KMS-11 (cell line): ENCODE measurements around the gene ME2.

Experiments used
- H2AFZ ChIP-seq: fragments of 200-600 bp; sonication (generic); 2 replicates; pipeline ENCODE4 v1.6.1; 2016; ENCODE audit warnings: antibody characterized with exemption, mixed run types, low read depth
- H3K27ac ChIP-seq: fragments of 200-600 bp; sonication (generic); 2 replicates; pipeline ENCODE4 v1.6.1; 2016; ENCODE audit warnings: mild to moderate bottlenecking, mixed run types
- H3K27me3 ChIP-seq: fragments of 200-600 bp; sonication (generic); 2 replicates; pipeline ENCODE4 v1.6.1; 2017; ENCODE audit warnings: mild to moderate bottlenecking, low read depth, mixed run types, moderate library complexity; ENCODE audit not compliant: insufficient read depth
- H3K36me3 ChIP-seq: fragments of 200-600 bp; sonication (generic); 2 replicates; pipeline ENCODE4 v1.6.1; 2017; ENCODE audit warnings: mild to moderate bottlenecking, mixed run types; ENCODE audit not compliant: insufficient read depth
- H3K4me1 ChIP-seq: fragments of 200-600 bp; sonication (generic); 2 replicates; pipeline ENCODE4 v1.6.1; 2016; ENCODE audit warnings: mild to moderate bottlenecking, low read depth, mixed run types; ENCODE audit not compliant: poor library complexity, severe bottlenecking
- H3K4me2 ChIP-seq: fragments of 200-600 bp; sonication (generic); 2 replicates; pipeline ENCODE4 v1.7.0; 2016; ENCODE audit warnings: mild to moderate bottlenecking, mixed run types
- H3K4me3 ChIP-seq: fragments of 200-600 bp; sonication (generic); IDR thresholded peaks from 2 replicates; pipeline ENCODE4 v1.6.1; 2017; ENCODE audit warnings: low read depth, low read length, mixed read lengths; ENCODE audit not compliant: insufficient read depth
- H3K79me2 ChIP-seq: fragments of 200-600 bp; sonication (generic); 2 replicates; pipeline ENCODE4 v1.6.1; 2016; ENCODE audit warnings: low read depth, mixed run types; ENCODE audit not compliant: insufficient read depth
- H3K9ac ChIP-seq: fragments of 200-600 bp; sonication (generic); 2 replicates; pipeline ENCODE4 v1.6.1; 2016; ENCODE audit warnings: mild to moderate bottlenecking, mixed run types
- H4K20me1 ChIP-seq: fragments of 200-600 bp; sonication (generic); 2 replicates; pipeline ENCODE4 v1.6.1; 2016; ENCODE audit warnings: mild to moderate bottlenecking, mixed run types; ENCODE audit not compliant: insufficient read depth
- TF ChIP-seq, protein P1 (sequence below): fragments of 200-600 bp; sonication (generic); conservative IDR thresholded peaks from 2 replicates; pipeline ENCODE4 v1.6.1; 2017; ENCODE audit warnings: low read depth, mild to moderate bottlenecking, antibody characterized with exemption, low read length, moderate library complexity, mixed read lengths

Gene ME2

DNA sequence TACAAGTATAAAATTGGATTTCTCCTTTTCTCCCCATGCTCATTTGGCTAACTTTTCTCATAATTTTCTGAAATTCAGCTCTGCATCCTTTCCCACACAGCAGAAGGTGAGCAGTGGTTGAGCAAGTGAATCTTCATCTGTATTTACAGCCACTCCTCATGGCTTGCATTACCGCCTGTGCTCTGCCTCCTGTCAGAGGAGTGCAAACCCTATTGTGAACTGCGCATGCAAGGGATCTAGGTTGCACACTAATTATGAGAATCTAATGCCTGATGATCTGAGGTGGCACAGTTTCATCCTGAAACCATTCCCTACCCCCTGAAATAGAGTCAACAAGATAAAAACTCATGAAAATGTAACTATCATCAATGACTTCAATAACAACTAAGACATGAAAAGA is 20.0 kb downstream of the ME2 start:
- Histone ChIP-seq H4K20me1 (no peaks in the 10 kb centered on the region), H3K4me2 (no peak overlapping the region), H3K4me1 (no peaks in the 10 kb centered on the region), H3K4me3 (no peak overlapping the region), H3K27me3 (no peaks in the 10 kb centered on the region), H2AFZ (no peak overlapping the region), H3K79me2 (peaks cover 11% of the 10 kb centered on the region; the same call in 1 of the 2 replicates), H3K9ac (no peak overlapping the region), H3K27ac (no peak overlapping the region), H3K36me3 (peaks cover 5% of the 10 kb centered on the region; the same call in 1 of the 2 replicates)
- TF ChIP-seq, protein P1, sequence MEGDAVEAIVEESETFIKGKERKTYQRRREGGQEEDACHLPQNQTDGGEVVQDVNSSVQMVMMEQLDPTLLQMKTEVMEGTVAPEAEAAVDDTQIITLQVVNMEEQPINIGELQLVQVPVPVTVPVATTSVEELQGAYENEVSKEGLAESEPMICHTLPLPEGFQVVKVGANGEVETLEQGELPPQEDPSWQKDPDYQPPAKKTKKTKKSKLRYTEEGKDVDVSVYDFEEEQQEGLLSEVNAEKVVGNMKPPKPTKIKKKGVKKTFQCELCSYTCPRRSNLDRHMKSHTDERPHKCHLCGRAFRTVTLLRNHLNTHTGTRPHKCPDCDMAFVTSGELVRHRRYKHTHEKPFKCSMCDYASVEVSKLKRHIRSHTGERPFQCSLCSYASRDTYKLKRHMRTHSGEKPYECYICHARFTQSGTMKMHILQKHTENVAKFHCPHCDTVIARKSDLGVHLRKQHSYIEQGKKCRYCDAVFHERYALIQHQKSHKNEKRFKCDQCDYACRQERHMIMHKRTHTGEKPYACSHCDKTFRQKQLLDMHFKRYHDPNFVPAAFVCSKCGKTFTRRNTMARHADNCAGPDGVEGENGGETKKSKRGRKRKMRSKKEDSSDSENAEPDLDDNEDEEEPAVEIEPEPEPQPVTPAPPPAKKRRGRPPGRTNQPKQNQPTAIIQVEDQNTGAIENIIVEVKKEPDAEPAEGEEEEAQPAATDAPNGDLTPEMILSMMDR, result no peak

DNA sequence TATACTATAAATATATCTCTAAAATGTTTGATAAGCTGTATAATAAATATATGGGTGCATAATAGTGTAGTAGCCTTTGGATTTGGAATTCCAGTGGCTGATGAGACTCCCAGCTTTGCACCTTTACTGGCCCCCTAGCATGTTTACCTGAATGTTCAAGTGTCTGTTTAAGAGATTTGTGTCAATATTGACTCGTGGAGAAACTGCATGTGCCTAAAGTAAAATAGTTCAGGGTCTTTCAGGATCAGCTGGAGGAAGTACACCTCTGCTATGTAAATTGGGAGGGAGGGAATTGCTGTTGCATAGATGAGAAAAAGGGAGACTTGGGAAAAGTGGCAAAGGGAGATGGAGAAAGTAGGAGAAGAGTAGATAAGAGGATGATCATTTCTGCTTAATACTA is 23.9 kb downstream of the ME2 start:
- TF ChIP-seq, protein P1, result no peak

DNA sequence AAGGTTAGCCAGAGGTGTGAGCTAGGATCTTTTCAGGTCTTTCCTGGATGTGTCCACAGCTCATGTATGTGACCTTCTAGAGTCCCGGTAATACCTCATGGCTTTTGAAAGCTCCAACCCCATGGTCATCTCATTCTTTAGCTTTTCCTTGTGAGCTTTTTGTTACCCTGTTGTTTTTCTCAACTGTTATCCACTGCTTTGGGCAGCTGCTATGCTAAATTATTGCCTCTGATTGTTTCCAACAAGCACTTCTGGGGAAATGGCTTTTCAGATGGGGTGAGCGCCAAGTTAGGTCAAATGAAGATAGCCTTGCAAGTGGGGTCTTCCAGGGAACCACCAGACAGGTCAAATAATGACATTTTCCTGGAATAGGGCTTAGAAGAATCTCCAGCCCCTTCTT is 27.9 kb downstream of the ME2 start:
- H4K20me1 ChIP-seq, result no peaks in the 10 kb centered on the region
- H3K27me3 ChIP-seq, result no peaks in the 10 kb centered on the region
- no peak overlapping the region for H3K4me2 ChIP-seq
- H3K79me2 ChIP-seq, result no peaks in the 10 kb centered on the region; the same call in 1 of the 2 replicates
- H3K4me3 ChIP-seq, result no peak overlapping the region
- H3K9ac ChIP-seq, result no peak overlapping the region
- TF ChIP-seq, protein P1, result no peak
- no peak overlapping the region for H3K27ac ChIP-seq
- peaks cover 7% of the 10 kb centered on the region; the same call in 1 of the 2 replicates for H3K36me3 ChIP-seq
- H3K4me1 ChIP-seq, result no peaks in the 10 kb centered on the region
- no peak overlapping the region for H2AFZ ChIP-seq

More for the DNA sequence above, 23.9 kb downstream of the ME2 start:
- Histone ChIP-seq H3K4me3 (no peak overlapping the region), H3K4me1 (no peaks in the 10 kb centered on the region), H4K20me1 (no peaks in the 10 kb centered on the region), H2AFZ (no peak overlapping the region), H3K79me2 (no peaks in the 10 kb centered on the region; the same call in 1 of the 2 replicates), H3K27me3 (no peaks in the 10 kb centered on the region), H3K9ac (no peak overlapping the region), H3K4me2 (no peak overlapping the region), H3K36me3 (peaks cover 5% of the 10 kb centered on the region; the same call in 1 of the 2 replicates), H3K27ac (no peak overlapping the region)

DNA sequence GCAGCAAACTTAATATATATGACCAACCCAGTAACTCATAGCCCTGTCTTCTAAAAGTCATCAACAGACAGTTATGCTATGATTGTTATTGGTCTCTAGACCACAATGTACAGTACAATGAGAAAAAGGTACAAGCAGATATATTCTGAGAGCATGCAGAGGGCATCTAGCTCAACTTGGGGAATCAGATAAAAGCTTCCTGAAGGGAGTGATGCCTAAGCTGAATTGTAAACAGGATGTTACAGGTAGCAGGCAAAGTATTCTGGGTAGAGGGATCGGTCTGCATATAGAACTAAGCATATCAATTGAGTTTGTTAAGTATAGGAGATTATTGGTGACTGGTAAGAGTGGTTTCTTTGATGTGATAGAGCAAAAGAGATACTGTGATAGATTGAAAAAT is 30.3 kb downstream of the ME2 start:
- H3K4me3 ChIP-seq, result no peak overlapping the region
- H2AFZ ChIP-seq, result no peak overlapping the region
- H3K27ac ChIP-seq, result no peak overlapping the region
- H3K27me3 ChIP-seq, result no peaks in the 10 kb centered on the region
- H3K9ac ChIP-seq, result no peak overlapping the region
- TF ChIP-seq, protein P1, result no peak
- no peak overlapping the region for H3K4me2 ChIP-seq
- peaks cover 14% of the 10 kb centered on the region; the same call in 1 of the 2 replicates for H3K36me3 ChIP-seq
- no peaks in the 10 kb centered on the region for H3K4me1 ChIP-seq
- no peaks in the 10 kb centered on the region for H4K20me1 ChIP-seq
- no peaks in the 10 kb centered on the region; the same call in 1 of the 2 replicates for H3K79me2 ChIP-seq
